Caco-2 (cell line): ENCODE results near the gene HBEGF. TPM values are rescaled to one million over a fixed set of nuclear protein-coding genes. Genes with fewer than 3 reads are reported as not detected.

Experiments
- BruUV-seq: library from RNA; stranded (reverse); fragments of 400-500 nt; replicated peaks from 2 replicates; lab custom pipeline; 2021; lab: Mats Ljungman, UMichigan
- CTCF ChIA-PET: fragments of 300-600 bp; sonication (Branson Sonifier 250); formaldehyde crosslinking; loops from one replicate; lab custom pipeline; 2022; ENCODE audit warnings: antibody characterized with exemption; lab: Charles Lee
- POLR2A ChIA-PET: fragments of 300-600 bp; sonication (Branson Sonifier 250); formaldehyde crosslinking; loops from one replicate; lab custom pipeline; 2022; ENCODE audit warnings: antibody characterized with exemption; lab: Charles Lee
- DNase-seq, 2 experiments: peaks; one replicate each; pipeline versions ENCODE4 v3.0.0 to v3.0.0-alpha.2; 2020 to 2022
- H3K27me3 ChIP-seq: replicated peaks from 2 replicates; pipeline ENCODE4 v1.6.0; 2011; ENCODE audit warnings: low read length; ENCODE audit not compliant: control insufficient read depth, insufficient read depth
- H3K36me3 ChIP-seq: 2 replicates; pipeline ENCODE4 v1.5.1; 2011; ENCODE audit warnings: low read length; ENCODE audit not compliant: control insufficient read depth, insufficient read depth
- H3K4me1 ChIP-seq: fragments of 250-450 bp; sonication (Bioruptor Pico); 2 replicates; pipeline ENCODE4 v1.5.1; 2020; ENCODE audit warnings: mild to moderate bottlenecking
- H3K4me3 ChIP-seq: 2 replicates; pipeline ENCODE4 v1.5.1; 2011; ENCODE audit warnings: low read depth, mild to moderate bottlenecking, control low read depth, low read length
- H3K9me3 ChIP-seq: fragments of 250-450 bp; sonication (Bioruptor Pico); 2 replicates; pipeline ENCODE4 v1.5.1; 2020; ENCODE audit warnings: mild to moderate bottlenecking, moderate library complexity
- H3K27ac Mint-ChIP-seq: one replicate; pipeline ENCODE4 v1.8.0; 2022; ENCODE audit warnings: mixed read lengths; ENCODE audit not compliant: unreplicated experiment
- H3K27me3 Mint-ChIP-seq: one replicate; pipeline ENCODE4 v1.8.0; 2022; ENCODE audit warnings: mixed read lengths; ENCODE audit not compliant: insufficient read depth, unreplicated experiment
- H3K36me3 Mint-ChIP-seq: one replicate; pipeline ENCODE4 v1.8.0; 2022; ENCODE audit warnings: mild to moderate bottlenecking, mixed read lengths; ENCODE audit not compliant: insufficient read depth, unreplicated experiment
- H3K4me1 Mint-ChIP-seq: one replicate; pipeline ENCODE4 v1.8.0; 2022; ENCODE audit warnings: low read depth, mixed read lengths; ENCODE audit not compliant: unreplicated experiment
- H3K4me3 Mint-ChIP-seq: one replicate; pipeline ENCODE4 v1.8.0; 2022; ENCODE audit warnings: mild to moderate bottlenecking, moderate library complexity, mixed read lengths; ENCODE audit not compliant: unreplicated experiment
- H3K9me3 Mint-ChIP-seq: one replicate; pipeline ENCODE4 v1.8.0; 2022; ENCODE audit warnings: mixed read lengths; ENCODE audit not compliant: unreplicated experiment
- intact Hi-C: fragments of 100-400 bp; cut with micrococcal nuclease; formaldehyde crosslinking; loops from one replicate; pipeline ENCODE4 v1.10.0; 2022; ENCODE audit not compliant: unreplicated experiment
- total RNA-seq: library from RNA; stranded (reverse); gene quantifications from 2 replicates; pipeline ENCODE4 v1.2.3, GENCODE V29; 2022
- TF ChIP-seq, protein P1 (sequence below), 2 experiments: fragments of 200-600 bp in 1 of 2; IDR thresholded peaks; 1 replicate in 1 of 2; 2 replicates in 1 of 2; pipeline versions ENCODE4 v1.5.1 to v1.8.0; 2011 to 2022; ENCODE audit warnings: antibody characterized with exemption in 1 of 2, control low read depth in 1 of 2, inconsistent platforms in 1 of 2, low read depth in 1 of 2, low read length in 1 of 2, mild to moderate bottlenecking in 1 of 2, moderate library complexity in 1 of 2; ENCODE audit not compliant: insufficient read depth in 1 of 2, severe bottlenecking in 1 of 2, unreplicated experiment in 1 of 2

HBEGF gene
- total RNA-seq, 1 experiment from 2014 or later = 5.8 TPM

DNA sequence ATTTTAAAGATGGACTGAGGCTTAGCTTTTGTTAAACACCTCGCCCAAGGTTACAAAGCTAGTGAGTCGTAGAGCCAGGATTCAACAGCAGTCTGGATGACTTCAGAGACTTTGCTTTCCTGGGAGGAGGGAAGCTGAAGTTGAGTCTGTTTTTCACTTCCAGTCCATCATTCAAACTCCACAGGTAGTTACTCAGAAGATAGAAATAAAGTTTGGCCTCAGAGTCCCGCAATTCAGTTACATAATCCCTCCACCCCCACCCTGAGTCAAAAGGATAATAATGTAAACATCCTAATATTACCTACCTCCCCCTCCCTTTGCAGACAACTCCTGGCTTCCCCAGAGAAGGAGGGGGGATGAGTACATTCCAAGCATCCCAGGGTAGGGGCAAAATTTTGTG lies 8.1 kb downstream of the HBEGF start:
- CTCF ChIA-PET = interaction anchor here (1.2 kb wide), 1 partner anchor 100 kb away, joined by 4 read pairs; no protein-coding TSS in a partner anchor

DNA sequence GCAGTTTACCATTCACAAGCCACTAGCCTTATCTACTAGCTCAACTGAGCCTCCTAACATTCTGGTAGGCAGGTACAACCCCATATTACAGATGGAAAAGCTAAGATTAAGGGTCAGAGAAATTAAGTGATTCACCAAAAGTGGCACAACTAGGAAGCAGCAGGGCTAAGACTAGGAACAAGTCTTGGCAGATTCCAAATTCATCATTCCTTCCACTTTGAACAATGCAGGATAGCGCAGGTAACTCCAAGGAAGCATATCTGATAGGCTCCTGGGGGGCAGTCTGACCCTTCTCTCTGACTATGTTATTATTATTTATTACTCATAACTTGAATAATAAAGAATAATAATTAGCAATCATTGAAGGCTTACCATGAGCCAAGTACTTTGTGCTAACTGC lies 8.5 kb downstream of the HBEGF start:
- DNase-seq = no peak
- no peaks in the 10 kb centered on the region for H3K27me3 Mint-ChIP-seq
- intact Hi-C loops = no loop called here
- CTCF ChIA-PET = interaction anchor here (1.2 to 2.4 kb wide), 2 partner anchors 8 to 100 kb away, joined by 4 to 24 read pairs; partner anchors contain the start of gene HBEGF
- POLR2A ChIA-PET = interaction anchor here (2.5 kb wide), 1 partner anchor 8 kb away, joined by 11 read pairs; the partner anchor contains the start of gene HBEGF
- Histone ChIP-seq H3K4me3 (no peak overlapping the region), H3K27me3 (no peaks in the 10 kb centered on the region), H3K36me3 (no peaks in the 10 kb centered on the region; the same call in 1 of the 2 replicates), H3K9me3 (no peaks in the 10 kb centered on the region), H3K4me1 (peaks cover 2% of the 10 kb centered on the region; the same call in 1 of the 2 replicates)
- H3K9me3 Mint-ChIP-seq = no peaks in the 10 kb centered on the region
- TF ChIP-seq, protein P1, sequence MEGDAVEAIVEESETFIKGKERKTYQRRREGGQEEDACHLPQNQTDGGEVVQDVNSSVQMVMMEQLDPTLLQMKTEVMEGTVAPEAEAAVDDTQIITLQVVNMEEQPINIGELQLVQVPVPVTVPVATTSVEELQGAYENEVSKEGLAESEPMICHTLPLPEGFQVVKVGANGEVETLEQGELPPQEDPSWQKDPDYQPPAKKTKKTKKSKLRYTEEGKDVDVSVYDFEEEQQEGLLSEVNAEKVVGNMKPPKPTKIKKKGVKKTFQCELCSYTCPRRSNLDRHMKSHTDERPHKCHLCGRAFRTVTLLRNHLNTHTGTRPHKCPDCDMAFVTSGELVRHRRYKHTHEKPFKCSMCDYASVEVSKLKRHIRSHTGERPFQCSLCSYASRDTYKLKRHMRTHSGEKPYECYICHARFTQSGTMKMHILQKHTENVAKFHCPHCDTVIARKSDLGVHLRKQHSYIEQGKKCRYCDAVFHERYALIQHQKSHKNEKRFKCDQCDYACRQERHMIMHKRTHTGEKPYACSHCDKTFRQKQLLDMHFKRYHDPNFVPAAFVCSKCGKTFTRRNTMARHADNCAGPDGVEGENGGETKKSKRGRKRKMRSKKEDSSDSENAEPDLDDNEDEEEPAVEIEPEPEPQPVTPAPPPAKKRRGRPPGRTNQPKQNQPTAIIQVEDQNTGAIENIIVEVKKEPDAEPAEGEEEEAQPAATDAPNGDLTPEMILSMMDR (IDR thresholded peaks at IDR 0.05; ENCODE audit: insufficient read depth in 1 of 2, low read depth in 1 of 2, low read length in 1 of 2, severe bottlenecking in 1 of 2, unreplicated experiment in 1 of 2) = no peak
- no peak overlapping the region for H3K4me3 Mint-ChIP-seq
- peaks cover 5% of the 10 kb centered on the region for H3K4me1 Mint-ChIP-seq
- peaks cover 29% of the 10 kb centered on the region for H3K36me3 Mint-ChIP-seq
- no TSS peak for BruUV-seq
- no peak overlapping the region for H3K27ac Mint-ChIP-seq

More for the DNA sequence above, 8.1 kb downstream of the HBEGF start:
- Histone ChIP-seq H3K4me1 (no peaks in the 10 kb centered on the region), H3K4me3 (no peak overlapping the region), H3K27me3 (no peaks in the 10 kb centered on the region), H3K36me3 (no peaks in the 10 kb centered on the region; the same call in 1 of the 2 replicates), H3K9me3 (no peaks in the 10 kb centered on the region)
- no TSS peak for BruUV-seq
- H3K27ac Mint-ChIP-seq = no peak overlapping the region
- H3K36me3 Mint-ChIP-seq = peaks cover 29% of the 10 kb centered on the region
- no peak for DNase-seq
- H3K27me3 Mint-ChIP-seq = no peaks in the 10 kb centered on the region
- intact Hi-C loops = no loop called here
- POLR2A ChIA-PET = no interaction called here
- H3K9me3 Mint-ChIP-seq = no peaks in the 10 kb centered on the region
- H3K4me1 Mint-ChIP-seq = peaks cover 5% of the 10 kb centered on the region
- TF ChIP-seq, protein P1 (IDR thresholded peaks at IDR 0.05; ENCODE audit: insufficient read depth in 1 of 2, low read depth in 1 of 2, low read length in 1 of 2, severe bottlenecking in 1 of 2, unreplicated experiment in 1 of 2) = no peak
- no peak overlapping the region for H3K4me3 Mint-ChIP-seq

DNA sequence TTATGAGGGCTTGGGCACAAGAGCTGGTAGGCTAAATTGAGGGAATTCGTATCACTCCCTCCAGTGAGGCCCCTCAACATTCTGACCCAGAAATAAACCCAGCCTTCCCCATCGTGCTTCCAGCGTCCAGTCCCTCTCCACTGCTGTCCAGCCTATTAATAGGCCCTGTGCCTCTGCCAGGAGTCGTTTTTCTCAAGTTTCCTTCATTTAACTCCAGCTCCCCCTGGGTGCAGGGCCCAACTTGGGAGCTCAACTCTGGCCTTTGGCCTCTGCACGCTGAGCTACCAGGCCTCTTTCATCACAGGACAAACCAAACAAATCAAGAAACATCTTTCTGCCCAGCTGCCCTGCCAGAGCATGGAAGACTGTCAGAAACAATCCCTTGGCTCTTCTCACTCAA lies 10.0 kb downstream of the HBEGF start:
- ChIA-PET CTCF (interaction anchor here (0.6 to 2.4 kb wide), 11 partner anchors 8 to 100 kb away, joined by 3 to 24 read pairs (median 4); partner anchors contain the start of gene HBEGF), POLR2A (interaction anchor here (0.6 to 2.5 kb wide), 2 partner anchors 10 to 11 kb away, joined by 7 to 11 read pairs; partner anchors contain the start of gene HBEGF)
- Histone ChIP-seq H3K9me3 (no peaks in the 10 kb centered on the region), H3K4me1 (peaks cover 13% of the 10 kb centered on the region; the same call in 1 of the 2 replicates), H3K4me3 (no peak overlapping the region), H3K27me3 (no peaks in the 10 kb centered on the region), H3K36me3 (no peaks in the 10 kb centered on the region; the same call in 1 of the 2 replicates)
- Mint-ChIP-seq H3K9me3 (no peaks in the 10 kb centered on the region), H3K4me1 (peaks cover 11% of the 10 kb centered on the region), H3K36me3 (peaks cover 29% of the 10 kb centered on the region), H3K27me3 (no peaks in the 10 kb centered on the region), H3K4me3 (no peak overlapping the region), H3K27ac (no peak overlapping the region)
- peak in 1 of 2 experiments; percentile 30 for DNase-seq
- BruUV-seq = no TSS peak
- TF ChIP-seq, protein P1 (IDR thresholded peaks at IDR 0.05; ENCODE audit: insufficient read depth in 1 of 2, low read depth in 1 of 2, low read length in 1 of 2, severe bottlenecking in 1 of 2, unreplicated experiment in 1 of 2) = no peak
- intact Hi-C loops = no loop called here
